Lower lobe of right lung (tissue), 2 donors: ENCODE results near the gene UBA7. TPM values are rescaled to one million over a fixed set of nuclear protein-coding genes. Genes with fewer than 3 reads are reported as not detected.
"Not testable (repeated sequence)": the region's sequence is repeated elsewhere in the genome, so short reads cannot be mapped to it uniquely, and the experiment has no call there.

Experiments
- ATAC-seq, 2 donors: fragments of 200-7000 bp; cut with Tn5 transposase; one replicate each; pipeline ENCODE4 v1.9.1; 2020 to 2022; ENCODE audit warnings: mild to moderate bottlenecking in 2 of 2, moderate library complexity in 2 of 2
- DNase-seq: peaks from one replicate; pipeline ENCODE4 v3.0.0-alpha.2; 2020
- H3K27ac ChIP-seq: fragments of 200-600 bp; one replicate; pipeline ENCODE4 v1.8.0; 2022
- H3K27me3 ChIP-seq: fragments of 200-600 bp; one replicate; pipeline ENCODE4 v1.8.0; 2022; ENCODE audit warnings: low read depth
- H3K36me3 ChIP-seq: fragments of 200-600 bp; one replicate; pipeline ENCODE4 v1.8.0; 2022; ENCODE audit warnings: mild to moderate bottlenecking
- H3K4me1 ChIP-seq: fragments of 200-600 bp; one replicate; pipeline ENCODE4 v1.8.0; 2022
- H3K4me3 ChIP-seq: fragments of 200-600 bp; one replicate; pipeline ENCODE4 v1.8.0; 2022; ENCODE audit warnings: mild to moderate bottlenecking
- H3K9me3 ChIP-seq: fragments of 200-600 bp; one replicate; pipeline ENCODE4 v1.8.0; 2022
- intact Hi-C: fragments of 100-400 bp; cut with DNase I; formaldehyde crosslinking; loops from one replicate; pipeline ENCODE4 v1.11.0; 2022
- total RNA-seq: library from RNA; stranded (reverse); fragmentation: NEBNext Ultra II Directional; extraction: Animal tissue kit (Norgen Biotek cat#: 25700); gene quantifications from one replicate; pipeline ENCODE4 v1.2.1, GENCODE V29; 2021
- TF ChIP-seq, protein P1 (sequence below): fragments of 200-600 bp; IDR thresholded peaks from one replicate; pipeline ENCODE4 v1.8.0; 2022; ENCODE audit warnings: antibody characterized with exemption, mild to moderate bottlenecking
- donor health status: DM: no; HTN: yes; CAD: no; lungs with severe emphysema.

UBA7 gene
- total RNA-seq, 1 donor from 2014 or later = 128 TPM

DNA sequence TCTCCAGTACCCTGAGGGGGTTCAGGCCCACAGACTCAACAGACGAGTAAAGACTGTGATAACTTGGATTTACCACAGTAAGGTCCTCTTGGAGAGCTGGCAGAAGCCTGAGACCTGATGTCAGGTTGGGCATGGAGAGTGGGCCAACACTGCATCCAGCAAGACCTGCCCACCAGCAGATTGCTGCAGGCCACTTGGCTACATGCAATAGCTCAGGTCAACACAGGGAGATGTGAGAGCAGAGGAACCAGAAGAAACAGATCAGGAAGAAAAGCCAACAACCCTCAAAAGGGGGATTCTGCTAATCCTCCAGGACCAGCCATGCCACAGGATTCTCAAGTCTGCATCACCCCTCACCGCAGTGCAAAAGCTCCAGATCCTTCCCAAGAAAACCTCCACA lies 25.7 kb downstream of the UBA7 start:
- DNase-seq (no peak), ATAC-seq (no peak)
- intact Hi-C loops = no loop called here
- H3K4me1 ChIP-seq = peaks cover 33% of the 10 kb centered on the region
- no peak overlapping the region for H3K27ac ChIP-seq
- peaks cover 14% of the 10 kb centered on the region for H3K36me3 ChIP-seq
- no peaks in the 10 kb centered on the region for H3K27me3 ChIP-seq
- H3K9me3 ChIP-seq = no peaks in the 10 kb centered on the region
- H3K4me3 ChIP-seq = no peak overlapping the region
- TF ChIP-seq, protein P1, sequence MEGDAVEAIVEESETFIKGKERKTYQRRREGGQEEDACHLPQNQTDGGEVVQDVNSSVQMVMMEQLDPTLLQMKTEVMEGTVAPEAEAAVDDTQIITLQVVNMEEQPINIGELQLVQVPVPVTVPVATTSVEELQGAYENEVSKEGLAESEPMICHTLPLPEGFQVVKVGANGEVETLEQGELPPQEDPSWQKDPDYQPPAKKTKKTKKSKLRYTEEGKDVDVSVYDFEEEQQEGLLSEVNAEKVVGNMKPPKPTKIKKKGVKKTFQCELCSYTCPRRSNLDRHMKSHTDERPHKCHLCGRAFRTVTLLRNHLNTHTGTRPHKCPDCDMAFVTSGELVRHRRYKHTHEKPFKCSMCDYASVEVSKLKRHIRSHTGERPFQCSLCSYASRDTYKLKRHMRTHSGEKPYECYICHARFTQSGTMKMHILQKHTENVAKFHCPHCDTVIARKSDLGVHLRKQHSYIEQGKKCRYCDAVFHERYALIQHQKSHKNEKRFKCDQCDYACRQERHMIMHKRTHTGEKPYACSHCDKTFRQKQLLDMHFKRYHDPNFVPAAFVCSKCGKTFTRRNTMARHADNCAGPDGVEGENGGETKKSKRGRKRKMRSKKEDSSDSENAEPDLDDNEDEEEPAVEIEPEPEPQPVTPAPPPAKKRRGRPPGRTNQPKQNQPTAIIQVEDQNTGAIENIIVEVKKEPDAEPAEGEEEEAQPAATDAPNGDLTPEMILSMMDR = no peak

DNA sequence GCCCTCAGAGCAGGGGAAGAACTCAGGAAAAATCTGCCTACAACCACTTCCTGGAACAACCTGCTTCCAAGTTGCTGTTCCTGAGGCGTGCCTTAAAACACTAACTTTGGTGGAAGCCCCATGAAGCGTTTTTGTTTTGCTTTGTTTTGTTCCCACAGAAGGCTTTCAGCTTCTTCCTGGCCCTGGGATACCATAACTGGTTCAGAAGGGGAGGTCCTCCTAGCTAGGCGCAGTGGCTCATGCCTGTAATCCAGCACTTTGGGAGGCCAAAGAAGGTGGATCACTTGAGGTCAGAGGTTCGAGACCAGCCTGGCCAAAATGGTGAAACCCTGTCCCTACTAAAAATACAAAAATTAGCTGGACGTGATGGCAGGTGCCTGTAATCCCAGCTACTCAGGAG lies 26.2 kb downstream of the UBA7 start:
- TF ChIP-seq, protein P1 = no peak
- peaks cover 15% of the 10 kb centered on the region for H3K36me3 ChIP-seq
- H3K4me1 ChIP-seq = peaks cover 34% of the 10 kb centered on the region
- ATAC-seq (no peak), DNase-seq (no peak)
- no peak overlapping the region for H3K4me3 ChIP-seq
- H3K27ac ChIP-seq = peak overlapping the region; percentile 95
- no peaks in the 10 kb centered on the region for H3K27me3 ChIP-seq
- no peaks in the 10 kb centered on the region for H3K9me3 ChIP-seq
- intact Hi-C loops = no loop called here

DNA sequence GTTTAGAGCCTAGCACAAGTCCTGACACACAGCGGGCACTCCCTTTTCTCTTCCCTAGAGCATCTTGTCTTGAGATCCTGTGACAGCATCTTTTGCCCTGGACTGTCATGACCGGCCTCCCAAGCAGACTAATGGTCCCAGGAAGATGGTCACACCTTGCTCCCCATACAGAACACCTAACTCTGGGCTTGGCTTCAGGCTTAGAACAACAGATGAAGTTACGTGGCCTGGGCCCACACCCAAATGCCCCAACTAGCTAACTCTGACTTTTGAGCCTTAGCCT lies 26.6 kb downstream of the UBA7 start:
- Histone ChIP-seq H3K4me1 (peaks cover 34% of the 10 kb centered on the region), H3K4me3 (peak overlapping the region; percentile 99), H3K36me3 (peaks cover 19% of the 10 kb centered on the region), H3K27ac (peak overlapping the region; percentile 95), H3K27me3 (no peaks in the 10 kb centered on the region), H3K9me3 (no peaks in the 10 kb centered on the region)
- ATAC-seq (no peak), DNase-seq (no peak)
- intact Hi-C loops = no loop called here
- TF ChIP-seq, protein P1 = no peak

DNA sequence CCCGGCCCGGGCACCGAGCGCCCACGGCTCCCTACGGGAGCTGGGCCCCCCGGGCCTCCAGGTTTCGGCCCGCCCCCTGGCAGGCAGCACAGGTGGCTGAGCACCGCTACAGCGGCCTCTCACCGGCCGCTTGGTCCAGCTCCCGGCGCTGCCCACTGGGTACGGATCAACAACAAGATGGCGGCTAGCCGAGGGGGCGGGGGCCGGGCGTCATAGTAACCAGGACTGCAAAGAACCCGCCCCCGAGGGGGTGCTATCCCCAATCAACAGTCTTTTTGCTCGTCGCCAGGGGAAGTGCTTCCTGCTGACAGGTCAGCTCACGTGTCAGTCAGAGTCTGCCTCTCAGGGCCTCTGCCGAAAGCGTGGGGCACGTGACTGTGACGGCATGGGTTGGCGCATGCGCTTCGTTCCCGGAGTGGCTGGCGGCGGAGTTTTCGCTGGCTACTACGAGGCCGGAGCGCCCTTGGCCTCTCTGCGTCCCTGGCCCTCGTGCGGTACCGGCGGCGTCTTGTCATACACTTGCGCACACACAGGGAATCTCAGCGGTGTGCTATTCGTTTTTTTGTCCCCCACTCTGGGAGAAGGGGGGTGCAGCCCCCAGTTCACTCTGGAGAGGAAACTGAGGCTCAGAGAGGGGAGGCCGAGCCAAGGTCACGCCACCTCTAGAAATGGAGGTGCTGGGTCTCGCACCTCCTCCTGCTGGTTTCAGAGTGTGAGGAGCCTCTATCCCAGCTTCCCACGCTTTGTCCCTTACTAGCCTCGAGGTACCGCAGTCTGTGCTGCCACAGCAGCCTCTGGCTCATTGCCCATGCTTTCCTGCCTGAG lies 27.2 kb downstream of the UBA7 start, which contains the start of gene IP6K1:
Gene IP6K1 (minus strand): TSS at position 186 of the 825 bp plus-strand sequence. CDS start 38,502 bp downstream, outside the sequence.
- DNase-seq (peak; percentile 100), ATAC-seq (peak; percentile 99 to 100)
- Histone ChIP-seq H3K4me3 (peak within 1 kb of the TSS; percentile 99), H3K9me3 (no peaks in the 10 kb centered on the region), H3K36me3 (peaks cover 23% of the 10 kb centered on the region), H3K4me1 (peaks cover 38% of the 10 kb centered on the region), H3K27me3 (no peaks in the 10 kb centered on the region), H3K27ac (peak within 1 kb of the TSS; percentile 95)
- intact Hi-C loops = no loop called here
- TF ChIP-seq, protein P1 = no peak

DNA sequence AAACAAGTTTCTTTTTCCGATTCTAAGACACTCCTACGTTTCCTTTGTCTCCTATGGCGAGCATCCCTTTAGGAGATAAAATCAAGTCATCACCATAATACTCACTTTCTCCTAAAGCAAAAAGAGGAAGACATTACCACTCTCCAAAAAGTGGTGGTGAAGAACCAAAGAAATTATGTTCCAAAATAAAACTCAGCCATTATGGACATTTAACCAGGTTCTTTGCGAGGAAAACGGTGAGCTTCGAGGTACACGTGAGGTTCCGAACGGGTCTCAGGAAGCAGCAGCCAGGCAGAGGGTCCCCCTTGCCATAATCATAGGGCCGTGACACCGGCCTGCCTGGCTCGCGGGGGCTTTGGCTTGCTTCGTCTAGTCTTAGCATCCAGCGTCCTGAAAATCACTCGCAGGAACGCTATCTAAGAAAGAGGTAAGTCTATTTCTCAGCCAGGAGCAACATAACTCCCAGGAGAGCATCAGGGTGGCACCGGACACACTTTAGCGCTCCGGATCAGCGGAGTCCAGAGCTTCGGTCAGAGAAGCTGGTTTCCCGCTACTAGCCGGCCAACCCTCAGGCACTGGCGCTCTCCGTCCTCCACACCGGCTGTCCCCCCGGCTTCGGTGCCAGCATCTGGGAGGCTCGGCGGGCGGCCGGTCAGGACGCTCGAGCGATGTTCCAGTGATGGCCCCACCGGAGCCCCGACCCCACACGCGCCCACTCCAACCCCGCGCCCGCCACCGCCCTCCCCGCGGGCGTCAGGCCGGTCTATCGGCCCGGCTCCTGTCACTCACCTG lies 28.0 kb downstream of the UBA7 start:
- Histone ChIP-seq H3K27me3 (no peaks in the 10 kb centered on the region), H3K4me1 (peaks cover 46% of the 10 kb centered on the region), H3K27ac (peak overlapping the region; percentile 95), H3K9me3 (no peaks in the 10 kb centered on the region), H3K36me3 (peaks cover 29% of the 10 kb centered on the region), H3K4me3 (peak overlapping the region; percentile 99)
- peak; percentile 52 to 69 for ATAC-seq
- intact Hi-C loops = no loop called here
- TF ChIP-seq, protein P1 = no peak
- DNase-seq = no peak

DNA sequence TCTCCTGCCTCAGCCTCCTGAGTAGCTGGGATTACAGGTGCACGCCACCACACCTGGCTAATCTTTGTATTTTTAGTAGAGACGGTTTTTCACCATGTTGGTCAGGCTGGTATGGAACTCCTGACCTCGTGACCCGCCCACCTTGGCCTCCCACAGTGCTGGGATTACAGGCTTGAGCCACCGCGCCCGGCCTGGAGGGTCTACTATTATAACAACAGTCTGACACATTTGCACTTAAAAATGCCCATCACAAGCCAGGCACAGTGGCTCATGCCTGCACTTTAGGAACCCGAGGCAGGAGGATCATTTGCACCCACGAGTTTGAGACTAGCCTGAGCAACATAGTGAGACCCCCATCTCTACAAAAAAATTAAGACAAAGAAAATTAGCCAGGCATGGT lies 31.5 kb downstream of the UBA7 start:
- ATAC-seq, intact Hi-C loops, H3K4me3 ChIP-seq, H3K9me3 ChIP-seq, DNase-seq, H3K27me3 ChIP-seq, H3K27ac ChIP-seq: not testable (repeated sequence)
- H3K4me1 ChIP-seq = peaks cover 55% of the 10 kb centered on the region
- H3K36me3 ChIP-seq = peaks cover 39% of the 10 kb centered on the region
